ENCODE data around the gene MCM6.

The MCM6 gene

GRCh38 chr2:135862718-135863117 is 13.5 kb downstream of the MCM6 start:
- DNase-seq: no peak

GRCh38 chr2:135853401-135853800 is 22.8 kb downstream of the MCM6 start:
- no peak for DNase-seq

GRCh38 chr2:135851858-135852257 is 24.4 kb downstream of the MCM6 start:
- no peak for DNase-seq

GRCh38 chr2:135850892-135851668 is 25.2 kb downstream of the MCM6 start:
- no peak for DNase-seq

GRCh38 chr2:135849087-135849486 is 27.2 kb downstream of the MCM6 start:
- no peak for DNase-seq

GRCh38 chr2:135845997-135846396 is 30.2 kb downstream of the MCM6 start:
- DNase-seq: no peak

GRCh38 chr2:135845257-135845656 is 31.0 kb downstream of the MCM6 start:
- no peak for DNase-seq

GRCh38 chr2:135844301-135844895 is 31.8 kb downstream of the MCM6 start:
- no peak for DNase-seq

- DNase-seq: no peak
These were observed 32.6 kb downstream of the MCM6 start for GRCh38 chr2:135843671-135844070.

- no peak for DNase-seq
These were observed 35.6 kb downstream of the MCM6 start for GRCh38 chr2:135840601-135841000.

GRCh38 chr2:135839713-135840112 is 36.5 kb downstream of the MCM6 start:
- no peak for DNase-seq

GRCh38 chr2:135838502-135838901 is 37.7 kb downstream of the MCM6 start:
- no peak for DNase-seq

- DNase-seq: no peak
These were observed 39.5 kb downstream of the MCM6 start, which contains the start of gene LCT for GRCh38 chr2:135836596-135837270. LCT (minus strand) TSS chr2:135837184; CDS start chr2:135837169, 15 bp downstream.

- no peak for DNase-seq
These were observed 43.4 kb downstream of the MCM6 start for GRCh38 chr2:135832891-135833290.

- no peak for DNase-seq
These were observed 44.9 kb downstream of the MCM6 start for GRCh38 chr2:135831180-135831812.

GRCh38 chr2:135829378-135830135 is 46.7 kb downstream of the MCM6 start:
- no peak for DNase-seq

- DNase-seq: no peak
These were observed 49.7 kb downstream of the MCM6 start for GRCh38 chr2:135826544-135826943.

GRCh38 chr2:135825550-135826176 is 50.6 kb downstream of the MCM6 start:
- DNase-seq: no peak

GRCh38 chr2:135825131-135825530 is 51.1 kb downstream of the MCM6 start:
- DNase-seq: no peak

- no peak for DNase-seq
These were observed 53.4 kb downstream of the MCM6 start for GRCh38 chr2:135822855-135823254.

- no peak for DNase-seq
These were observed 55.1 kb downstream of the MCM6 start for GRCh38 chr2:135821190-135821589.

- DNase-seq: peak in 3 of 6 experiments; percentile 6 to 50 (median 36)
These were observed 56.1 kb downstream of the MCM6 start for GRCh38 chr2:135820003-135820618.

Measured in stimulated activated naive CD4-positive, alpha-beta T cell (primary cell).